OCI-LY1 (cell line): ENCODE data around the gene FNDC11.

ENCODE experiments used
- H2AFZ ChIP-seq: fragments of 200-600 bp; sonication (generic), shearing (Covaris generic); 2 replicates; pipeline ENCODE4 v1.6.0; 2014; ENCODE audit warnings: antibody characterized with exemption, mild to moderate bottlenecking, low read length
- H3F3A ChIP-seq: fragments of 200-600 bp; sonication (generic), shearing (Covaris generic); 2 replicates; pipeline ENCODE4 v1.6.0; 2014; ENCODE audit warnings: mild to moderate bottlenecking, antibody characterized with exemption, low read length, moderate library complexity; ENCODE audit not compliant: insufficient read depth
- H3K27ac ChIP-seq: fragments of 200-600 bp; sonication (generic); 2 replicates; pipeline ENCODE4 v1.5.1; 2014; ENCODE audit warnings: low read length, mixed run types, mild to moderate bottlenecking, low read depth; ENCODE audit not compliant: poor library complexity, severe bottlenecking
- H3K27me3 ChIP-seq: fragments of 200-600 bp; sonication (generic); 2 replicates; pipeline ENCODE4 v1.6.0; 2014; ENCODE audit warnings: antibody characterized with exemption, mild to moderate bottlenecking, low read length, moderate library complexity; ENCODE audit not compliant: insufficient read depth
- H3K36me3 ChIP-seq: fragments of 200-600 bp; sonication (generic); 2 replicates; pipeline ENCODE4 v1.6.1; 2014; ENCODE audit warnings: mild to moderate bottlenecking, antibody characterized with exemption, low read length, moderate library complexity, mixed read lengths; ENCODE audit not compliant: insufficient read depth
- H3K4me1 ChIP-seq: fragments of 200-600 bp; sonication (generic); 2 replicates; pipeline ENCODE4 v1.5.1; 2014; ENCODE audit warnings: mild to moderate bottlenecking, low read length, moderate library complexity; ENCODE audit not compliant: insufficient read depth, severe bottlenecking
- H3K4me2 ChIP-seq: fragments of 200-600 bp; sonication (generic), shearing (Covaris generic); 2 replicates; pipeline ENCODE4 v1.6.1; 2014; ENCODE audit warnings: low read length
- H3K4me3 ChIP-seq: fragments of 200-600 bp; sonication (generic); 2 replicates; pipeline ENCODE4 v1.5.1; 2014; ENCODE audit warnings: low read length, low read depth, mild to moderate bottlenecking, mixed read lengths; ENCODE audit not compliant: poor library complexity, severe bottlenecking
- H3K79me2 ChIP-seq: fragments of 200-600 bp; shearing (Covaris generic); 2 replicates; pipeline ENCODE4 v1.6.1; 2016; ENCODE audit warnings: mixed run types, low read length, mixed read lengths; ENCODE audit not compliant: insufficient read depth
- H3K9ac ChIP-seq: fragments of 200-600 bp; sonication (generic), shearing (Covaris generic); 2 replicates; pipeline ENCODE4 v1.6.1; 2014; ENCODE audit warnings: mild to moderate bottlenecking, low read length, mixed read lengths
- H3K9me2 ChIP-seq: fragments of 200-600 bp; sonication (generic), shearing (Covaris generic); 2 replicates; pipeline ENCODE4 v1.6.1; 2014; ENCODE audit warnings: low read depth, mild to moderate bottlenecking, low read length, mixed read lengths
- H3K9me3 ChIP-seq: fragments of 200-600 bp; shearing (Covaris generic); 2 replicates; pipeline ENCODE4 v1.6.1; 2014; ENCODE audit warnings: low read length, mixed read lengths
- H4K20me1 ChIP-seq: fragments of 200-600 bp; sonication (generic), shearing (Covaris generic); 2 replicates; pipeline ENCODE4 v1.6.0; 2016; ENCODE audit warnings: mild to moderate bottlenecking, low read length; ENCODE audit not compliant: insufficient read depth
- EZH2 ChIP-seq: fragments of 200-600 bp; sonication (generic), shearing (Covaris generic); IDR thresholded peaks from 2 replicates; pipeline ENCODE4 v1.8.0; 2017; ENCODE audit warnings: borderline replicate concordance, mixed run types, mild to moderate bottlenecking, antibody characterized with exemption, low read length, moderate library complexity, mixed read lengths
- TF ChIP-seq, protein P1 (sequence below): fragments of 200-600 bp; sonication (generic), shearing (Covaris generic); IDR thresholded peaks from 2 replicates; pipeline ENCODE4 v1.5.1; 2017; ENCODE audit warnings: mild to moderate bottlenecking, antibody characterized with exemption, low read length, moderate library complexity, mixed read lengths

The FNDC11 gene

DNA sequence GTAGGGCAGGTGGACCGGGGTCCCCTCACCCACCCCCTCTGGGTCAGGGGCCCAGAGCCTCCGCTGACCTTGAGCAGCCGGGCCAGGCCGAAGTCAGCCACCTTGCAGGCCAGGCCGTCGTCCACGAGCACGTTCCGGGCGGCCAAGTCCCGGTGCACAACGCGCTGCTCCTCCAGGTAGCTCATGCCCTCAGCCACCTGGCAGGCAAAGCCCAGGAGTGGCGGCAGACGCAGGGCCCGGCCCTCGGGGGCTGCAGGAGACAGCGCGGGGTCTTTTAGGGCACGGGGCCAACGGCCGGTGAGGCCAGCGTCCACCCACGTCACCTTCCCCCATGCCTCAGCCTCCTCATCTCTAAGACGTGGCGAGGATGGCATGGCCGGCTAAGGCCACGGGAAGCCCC lies 12.6 kb upstream of the FNDC11 start:
- Histone ChIP-seq H3K9me3 (no peaks in the 10 kb centered on the region), H3K27ac (no peak overlapping the region), H3K9ac (no peak overlapping the region), H4K20me1 (no peaks in the 10 kb centered on the region), H3K27me3 (no peaks in the 10 kb centered on the region; the same call in 1 of the 2 replicates), H3K36me3 (no peaks in the 10 kb centered on the region), H3K4me3 (no peak overlapping the region), H3F3A (no peaks in the 10 kb centered on the region), H3K4me2 (no peak overlapping the region), H2AFZ (no peak overlapping the region), H3K79me2 (no peaks in the 10 kb centered on the region), H3K4me1 (peaks cover 17% of the 10 kb centered on the region), H3K9me2 (no peaks in the 10 kb centered on the region)
- TF ChIP-seq, protein P1, sequence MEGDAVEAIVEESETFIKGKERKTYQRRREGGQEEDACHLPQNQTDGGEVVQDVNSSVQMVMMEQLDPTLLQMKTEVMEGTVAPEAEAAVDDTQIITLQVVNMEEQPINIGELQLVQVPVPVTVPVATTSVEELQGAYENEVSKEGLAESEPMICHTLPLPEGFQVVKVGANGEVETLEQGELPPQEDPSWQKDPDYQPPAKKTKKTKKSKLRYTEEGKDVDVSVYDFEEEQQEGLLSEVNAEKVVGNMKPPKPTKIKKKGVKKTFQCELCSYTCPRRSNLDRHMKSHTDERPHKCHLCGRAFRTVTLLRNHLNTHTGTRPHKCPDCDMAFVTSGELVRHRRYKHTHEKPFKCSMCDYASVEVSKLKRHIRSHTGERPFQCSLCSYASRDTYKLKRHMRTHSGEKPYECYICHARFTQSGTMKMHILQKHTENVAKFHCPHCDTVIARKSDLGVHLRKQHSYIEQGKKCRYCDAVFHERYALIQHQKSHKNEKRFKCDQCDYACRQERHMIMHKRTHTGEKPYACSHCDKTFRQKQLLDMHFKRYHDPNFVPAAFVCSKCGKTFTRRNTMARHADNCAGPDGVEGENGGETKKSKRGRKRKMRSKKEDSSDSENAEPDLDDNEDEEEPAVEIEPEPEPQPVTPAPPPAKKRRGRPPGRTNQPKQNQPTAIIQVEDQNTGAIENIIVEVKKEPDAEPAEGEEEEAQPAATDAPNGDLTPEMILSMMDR, result no peak
- TF ChIP-seq EZH2, result no peak

DNA sequence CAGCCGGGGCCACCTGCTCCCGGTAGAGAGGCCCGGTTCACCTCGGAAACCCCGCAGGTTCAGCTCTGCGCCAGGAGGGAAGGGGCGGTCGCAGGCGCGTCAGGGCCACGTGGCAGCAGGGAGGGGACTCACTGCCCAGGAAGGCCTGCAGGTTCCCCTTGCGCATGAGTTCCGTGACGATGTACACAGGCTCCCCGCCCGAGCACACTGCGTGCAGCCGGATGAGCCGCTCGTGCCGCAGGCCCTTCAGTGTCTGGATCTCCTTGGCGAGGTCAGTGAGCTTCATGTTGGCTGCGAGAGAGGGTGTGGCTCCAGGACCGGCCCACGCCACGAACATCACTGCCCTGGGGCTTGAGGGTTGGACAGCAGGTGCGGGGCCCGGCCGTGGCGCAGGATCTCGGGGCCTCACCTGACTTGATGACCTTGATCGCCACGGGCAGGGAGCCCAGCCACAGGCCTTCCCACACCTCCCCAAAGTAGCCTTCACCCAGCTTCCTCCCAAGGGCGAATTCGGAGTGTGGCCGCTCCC lies 11.9 kb upstream of the FNDC11 start:
- no peaks in the 10 kb centered on the region for H3K9me2 ChIP-seq
- H2AFZ ChIP-seq, result no peak overlapping the region
- no peaks in the 10 kb centered on the region for H3K36me3 ChIP-seq
- no peaks in the 10 kb centered on the region; the same call in 1 of the 2 replicates for H3K27me3 ChIP-seq
- no peak overlapping the region for H3K9ac ChIP-seq
- H3K9me3 ChIP-seq, result no peaks in the 10 kb centered on the region
- no peak overlapping the region for H3K27ac ChIP-seq
- H4K20me1 ChIP-seq, result no peaks in the 10 kb centered on the region
- H3K4me1 ChIP-seq, result peaks cover 11% of the 10 kb centered on the region
- no peaks in the 10 kb centered on the region for H3K79me2 ChIP-seq
- H3K4me3 ChIP-seq, result no peak overlapping the region
- H3K4me2 ChIP-seq, result no peak overlapping the region
- H3F3A ChIP-seq, result no peaks in the 10 kb centered on the region
- TF ChIP-seq, protein P1, result no peak
- TF ChIP-seq EZH2, result no peak

DNA sequence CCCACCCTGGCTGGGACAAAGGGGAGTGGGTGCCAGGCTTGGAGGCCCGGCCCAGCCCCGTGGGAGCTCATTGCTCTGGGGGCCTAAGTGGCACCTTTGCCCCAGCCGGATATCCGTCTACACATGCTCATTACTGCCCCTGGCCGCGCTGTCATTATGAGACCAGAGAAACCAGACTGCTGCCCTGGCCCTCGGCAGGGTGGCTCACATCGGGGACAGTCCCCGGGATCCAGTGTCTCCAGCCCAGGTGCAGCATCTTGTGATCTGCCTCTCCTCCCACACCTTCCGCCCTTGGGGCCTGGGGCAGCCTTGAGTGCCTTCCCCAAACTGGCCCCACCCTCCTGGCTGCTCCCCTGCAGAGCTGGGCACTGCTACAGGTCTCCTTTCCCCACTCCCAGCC lies 11.3 kb upstream of the FNDC11 start:
- H3K4me2 ChIP-seq, result no peak overlapping the region
- H3K9me2 ChIP-seq, result no peaks in the 10 kb centered on the region
- H3F3A ChIP-seq, result no peaks in the 10 kb centered on the region
- H3K4me1 ChIP-seq, result peaks cover 5% of the 10 kb centered on the region
- H3K27me3 ChIP-seq, result no peaks in the 10 kb centered on the region; the same call in 1 of the 2 replicates
- no peak overlapping the region for H3K4me3 ChIP-seq
- no peaks in the 10 kb centered on the region for H3K36me3 ChIP-seq
- no peaks in the 10 kb centered on the region for H3K9me3 ChIP-seq
- H3K9ac ChIP-seq, result no peak overlapping the region
- H2AFZ ChIP-seq, result no peak overlapping the region
- no peaks in the 10 kb centered on the region for H3K79me2 ChIP-seq
- H3K27ac ChIP-seq, result no peak overlapping the region
- H4K20me1 ChIP-seq, result no peaks in the 10 kb centered on the region
- TF ChIP-seq, protein P1, result no peak
- TF ChIP-seq EZH2, result no peak
